ENCODE results near the gene MARCO.

MARCO gene

GRCh38 chr2:118942031-118942430 lies at the start of gene MARCO:
MARCO (plus strand) TSS chr2:118942194; CDS start chr2:118942301, 107 bp downstream.
- ChIA-PET CTCF (interaction anchor here (1.2 kb wide), 2 partner anchors 25 to 59 kb away, joined by 3 to 5 read pairs; no protein-coding TSS in a partner anchor), POLR2A (no interaction called here)
- no peak for TF ChIP-seq CTCF (IDR thresholded peaks at IDR 0.05; ENCODE audit: control extremely low read depth, extremely low read depth, low read depth, missing control alignments)
- no peak for DNase-seq (ENCODE audit: extremely low spot score)

- ChIA-PET CTCF (interaction anchor here (5.6 kb wide), 1 partner anchor 10 kb away, joined by 40 read pairs; no protein-coding TSS in a partner anchor), POLR2A (no interaction called here)
- DNase-seq (ENCODE audit: extremely low spot score): no peak
- TF ChIP-seq CTCF (IDR thresholded peaks at IDR 0.05; ENCODE audit: control extremely low read depth, extremely low read depth, low read depth, missing control alignments): no peak
These were observed 48.9 kb upstream of the MARCO start for GRCh38 chr2:118893100-118893499.

GRCh38 chr2:118902266-118903028 lies 39.5 kb upstream of the MARCO start:
- POLR2A ChIA-PET: no interaction called here
- DNase-seq (ENCODE audit: extremely low spot score): no peak
- CTCF ChIA-PET: interaction anchor here (1.6 kb wide), 1 partner anchor 10 kb away, joined by 5 read pairs; no protein-coding TSS in a partner anchor
- TF ChIP-seq CTCF (IDR thresholded peaks at IDR 0.05; ENCODE audit: control extremely low read depth, extremely low read depth, low read depth, missing control alignments): no peak

GRCh38 chr2:118903029-118903351 lies 39.0 kb upstream of the MARCO start:
- no peak for DNase-seq (ENCODE audit: extremely low spot score)
- no peak for TF ChIP-seq CTCF (IDR thresholded peaks at IDR 0.05; ENCODE audit: control extremely low read depth, extremely low read depth, low read depth, missing control alignments)
- ChIA-PET POLR2A (no interaction called here), CTCF (interaction anchor here (1.6 to 1.7 kb wide), 2 partner anchors 9 to 25 kb away, joined by 3 to 5 read pairs; no protein-coding TSS in a partner anchor)

GRCh38 chr2:118903551-118904479 lies 38.2 kb upstream of the MARCO start:
- no peak for DNase-seq (ENCODE audit: extremely low spot score)
- no peak for TF ChIP-seq CTCF (IDR thresholded peaks at IDR 0.05; ENCODE audit: control extremely low read depth, extremely low read depth, low read depth, missing control alignments)
- ChIA-PET POLR2A (no interaction called here), CTCF (interaction anchor here (1.6 to 1.9 kb wide), 3 partner anchors 9 to 25 kb away, joined by 3 to 6 read pairs (median 5); no protein-coding TSS in a partner anchor)

GRCh38 chr2:118905206-118905605 lies 36.8 kb upstream of the MARCO start:
- ChIA-PET POLR2A (no interaction called here), CTCF (interaction anchor here (1.9 kb wide), 1 partner anchor 24 kb away, joined by 6 read pairs; no protein-coding TSS in a partner anchor)
- TF ChIP-seq CTCF (IDR thresholded peaks at IDR 0.05; ENCODE audit: control extremely low read depth, extremely low read depth, low read depth, missing control alignments): no peak
- DNase-seq (ENCODE audit: extremely low spot score): no peak

Measured in GM10248 (cell line).